Neural progenitor cell (in vitro differentiated cells): ENCODE results near the gene SFPQ.

Source experiments
- EZH2 ChIP-seq: fragments of 200-600 bp; sonication (generic); IDR thresholded peaks from 2 replicates; pipeline ENCODE4 v1.6.1; 2017; ENCODE audit warnings: antibody characterized with exemption, mild to moderate bottlenecking, moderate library complexity
- EZH2phosphoT487 ChIP-seq: fragments of 200-600 bp; sonication (generic); IDR thresholded peaks from 2 replicates; pipeline ENCODE4 v1.6.1; 2017; ENCODE audit warnings: antibody characterized with exemption
- TF ChIP-seq, protein P1 (sequence below): fragments of 200-600 bp; sonication (generic); IDR thresholded peaks from 2 replicates; pipeline ENCODE4 v1.5.1; 2017; ENCODE audit warnings: antibody characterized with exemption, mild to moderate bottlenecking

GRCh38 chr1:35201631-35202030 lies 8.7 kb upstream of the SFPQ start:
- TF ChIP-seq, protein P1, sequence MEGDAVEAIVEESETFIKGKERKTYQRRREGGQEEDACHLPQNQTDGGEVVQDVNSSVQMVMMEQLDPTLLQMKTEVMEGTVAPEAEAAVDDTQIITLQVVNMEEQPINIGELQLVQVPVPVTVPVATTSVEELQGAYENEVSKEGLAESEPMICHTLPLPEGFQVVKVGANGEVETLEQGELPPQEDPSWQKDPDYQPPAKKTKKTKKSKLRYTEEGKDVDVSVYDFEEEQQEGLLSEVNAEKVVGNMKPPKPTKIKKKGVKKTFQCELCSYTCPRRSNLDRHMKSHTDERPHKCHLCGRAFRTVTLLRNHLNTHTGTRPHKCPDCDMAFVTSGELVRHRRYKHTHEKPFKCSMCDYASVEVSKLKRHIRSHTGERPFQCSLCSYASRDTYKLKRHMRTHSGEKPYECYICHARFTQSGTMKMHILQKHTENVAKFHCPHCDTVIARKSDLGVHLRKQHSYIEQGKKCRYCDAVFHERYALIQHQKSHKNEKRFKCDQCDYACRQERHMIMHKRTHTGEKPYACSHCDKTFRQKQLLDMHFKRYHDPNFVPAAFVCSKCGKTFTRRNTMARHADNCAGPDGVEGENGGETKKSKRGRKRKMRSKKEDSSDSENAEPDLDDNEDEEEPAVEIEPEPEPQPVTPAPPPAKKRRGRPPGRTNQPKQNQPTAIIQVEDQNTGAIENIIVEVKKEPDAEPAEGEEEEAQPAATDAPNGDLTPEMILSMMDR: no peak
- TF ChIP-seq EZH2 (no peak), EZH2phosphoT487 (no peak)
